GM10847 (cell line): Measurements from ENCODE around the gene ACAD10.

Experiments used
- POLR2A ChIP-seq: IDR thresholded peaks from 2 replicates; pipeline ENCODE4 v1.6.1; 2011; ENCODE audit not compliant: insufficient read length; ENCODE audit errors: extremely low read depth

The ACAD10 gene

DNA sequence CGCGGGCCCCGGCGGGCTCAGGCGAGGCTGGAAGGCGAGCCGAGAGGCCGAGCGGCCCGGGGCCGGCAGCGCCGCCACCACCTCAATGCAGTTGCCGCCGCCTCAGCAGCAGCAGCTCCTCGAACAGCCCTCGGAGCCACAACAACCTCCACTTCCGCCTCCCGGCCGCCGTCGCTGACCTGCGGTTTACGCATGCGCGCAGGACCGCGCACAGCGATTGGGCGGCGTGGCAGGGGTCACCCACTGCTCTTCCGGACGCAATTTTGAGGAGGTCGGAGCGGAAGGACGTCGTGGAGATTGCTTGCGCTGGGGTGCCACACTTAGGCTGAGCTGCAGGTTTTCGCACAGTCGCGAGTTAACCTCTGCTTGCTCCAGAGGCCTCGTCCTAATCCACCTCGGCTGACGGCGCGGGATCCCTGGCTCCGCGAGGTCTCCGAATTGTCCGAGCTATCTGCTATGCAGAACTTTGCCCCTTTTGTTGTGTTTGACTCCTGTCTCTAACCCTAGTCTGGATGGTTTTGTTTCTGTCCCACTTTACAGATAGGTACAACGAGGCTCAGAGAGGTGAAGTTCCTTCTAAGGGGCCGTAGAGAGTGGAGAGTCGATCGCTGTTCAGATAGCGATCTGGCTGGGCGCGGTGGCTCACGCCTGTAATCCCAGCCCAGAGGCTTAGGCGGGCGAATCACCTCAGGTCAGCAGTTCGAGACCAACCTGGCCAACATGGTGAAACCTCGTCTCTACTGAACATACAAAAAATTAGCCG lies at the start of gene ACAD10, which contains the start of gene BRAP:
Gene ACAD10 (plus strand): TSS at position 243 of the 763 bp plus-strand sequence. CDS start 6,657 bp downstream, outside the sequence.
Gene BRAP (minus strand): TSS at position 146 of the 763 bp plus-strand sequence. CDS start 164 bp downstream, outside the sequence.
- peak; percentile 92 for TF ChIP-seq POLR2A

- TF ChIP-seq POLR2A = no peak
Measured at GRCh38 chr12:111636209-111636945, 49.5 kb upstream of the ACAD10 start.

DNA sequence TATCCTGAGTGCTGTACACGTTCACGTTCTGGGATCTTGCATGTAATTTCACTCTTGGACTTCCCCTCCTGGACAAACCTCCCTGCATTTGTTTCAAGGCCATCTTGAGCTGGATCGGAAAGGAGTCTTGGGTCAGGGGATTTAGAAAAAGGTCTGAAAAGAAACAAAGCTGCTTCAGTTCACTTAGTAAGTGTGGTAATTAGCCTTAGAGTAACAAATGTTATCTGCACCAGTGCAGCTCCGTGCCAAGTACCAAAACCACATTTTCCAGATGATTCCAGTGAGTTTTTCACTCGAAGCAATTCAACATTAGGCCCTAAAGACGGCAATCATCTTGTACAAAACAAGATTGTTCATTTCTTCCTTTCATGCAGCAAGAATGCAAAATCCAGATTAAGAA lies 47.3 kb upstream of the ACAD10 start:
- no peak for TF ChIP-seq POLR2A

DNA sequence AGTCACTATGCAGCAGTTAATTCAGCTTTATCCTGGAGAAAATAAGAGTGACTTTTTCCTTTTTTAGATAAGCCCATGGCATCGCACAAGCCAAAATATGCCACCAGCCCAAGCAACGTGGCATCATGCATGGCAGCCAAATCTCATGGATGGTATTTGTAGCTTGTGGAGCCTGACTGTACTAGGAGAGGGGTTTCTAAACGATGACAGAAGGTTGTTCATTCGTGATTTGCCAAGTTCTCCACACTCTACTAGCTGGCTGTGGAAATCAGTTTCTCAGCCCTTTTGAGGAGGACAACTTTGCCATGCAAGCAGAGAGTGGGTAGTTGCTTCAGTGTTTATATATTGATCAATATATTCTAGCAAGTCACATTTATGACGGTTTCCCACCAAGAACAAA lies 45.3 kb upstream of the ACAD10 start:
- no peak for TF ChIP-seq POLR2A

DNA sequence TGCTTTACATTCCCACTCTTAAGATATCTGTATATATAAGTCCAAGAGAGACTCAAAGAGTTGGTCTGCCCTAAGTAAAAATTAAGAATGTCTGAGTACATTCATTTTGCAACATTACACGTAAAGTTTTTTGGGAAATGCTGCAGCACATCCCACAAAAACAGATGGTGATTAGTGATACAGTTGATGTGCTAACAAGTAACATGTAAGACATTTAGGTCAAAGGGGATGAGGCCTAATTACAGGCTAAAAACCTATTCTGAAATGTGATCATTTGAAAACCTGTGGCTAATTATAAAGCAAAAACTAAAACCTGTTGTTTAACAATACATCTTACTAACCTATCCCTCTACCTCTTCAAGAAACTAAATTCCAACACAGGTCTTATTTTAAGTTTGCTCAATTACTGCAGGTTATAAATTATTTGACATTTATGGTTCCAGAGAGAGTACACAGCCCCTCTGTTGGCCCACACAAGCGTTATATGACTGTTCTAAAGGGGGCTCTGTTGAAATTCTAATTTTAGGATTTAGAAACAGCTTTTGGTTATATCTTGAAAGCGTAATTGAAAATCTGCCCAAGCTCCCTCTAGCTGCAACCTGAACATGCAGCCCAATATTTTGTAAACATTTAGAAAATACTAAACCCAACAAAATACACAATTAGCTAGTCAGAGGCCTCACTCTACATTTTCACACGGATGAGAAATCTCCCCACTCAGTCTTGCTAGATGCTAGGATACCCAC lies 43.0 kb upstream of the ACAD10 start:
- TF ChIP-seq POLR2A = no peak

- TF ChIP-seq POLR2A = no peak
Measured at GRCh38 chr12:111643427-111643826, 42.4 kb upstream of the ACAD10 start.

GRCh38 chr12:111645433-111645832 lies 40.4 kb upstream of the ACAD10 start:
- no peak for TF ChIP-seq POLR2A

GRCh38 chr12:111650912-111651311 lies 34.9 kb upstream of the ACAD10 start:
- TF ChIP-seq POLR2A = no peak

DNA sequence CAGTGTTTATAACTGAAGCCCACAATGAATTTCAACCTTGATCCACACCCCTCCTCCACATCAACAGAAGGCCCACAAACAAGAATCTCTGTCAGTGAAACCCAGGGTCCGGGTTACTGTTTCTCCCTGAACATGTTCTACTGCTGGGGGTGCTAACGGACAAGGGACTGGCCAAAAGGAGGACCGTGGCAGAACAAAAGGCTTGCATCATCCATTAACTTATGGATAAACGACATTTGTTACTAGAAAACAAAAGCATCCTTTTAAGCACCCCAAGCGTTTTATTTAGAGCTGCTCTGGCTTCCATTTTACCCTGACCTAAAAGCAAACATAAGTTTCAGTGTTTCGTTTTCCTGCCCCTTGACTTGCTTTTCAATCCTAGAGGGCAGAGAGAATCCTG lies 32.3 kb upstream of the ACAD10 start:
- no peak for TF ChIP-seq POLR2A

GRCh38 chr12:111655356-111655755 lies 30.5 kb upstream of the ACAD10 start:
- no peak for TF ChIP-seq POLR2A

- TF ChIP-seq POLR2A = no peak
Measured at GRCh38 chr12:111656016-111656415, 29.8 kb upstream of the ACAD10 start.

GRCh38 chr12:111664499-111664898 lies 21.4 kb upstream of the ACAD10 start:
- no peak for TF ChIP-seq POLR2A

- no peak for TF ChIP-seq POLR2A
Measured at GRCh38 chr12:111664961-111665865, 20.6 kb upstream of the ACAD10 start.

- no peak for TF ChIP-seq POLR2A
Measured at GRCh38 chr12:111672822-111673381, 13.0 kb upstream of the ACAD10 start.

DNA sequence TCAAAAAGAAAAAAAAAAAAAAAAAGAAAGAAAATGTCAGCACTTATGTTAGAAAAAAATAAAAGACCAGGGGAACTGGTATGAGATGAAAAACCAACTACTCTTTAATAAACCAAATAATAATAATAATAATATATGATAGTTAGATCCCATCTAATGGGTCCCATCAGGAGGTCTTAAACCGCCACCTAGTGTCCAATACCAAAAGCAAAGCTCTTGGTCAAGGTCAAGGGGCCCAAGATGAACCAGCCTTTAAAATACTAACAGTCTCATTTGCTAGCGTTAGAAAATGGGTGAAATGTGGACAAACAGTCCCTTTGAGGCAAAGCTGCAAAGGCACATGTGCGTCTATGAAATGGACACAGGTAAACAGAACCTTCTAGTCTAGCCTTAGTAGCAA lies 12.3 kb upstream of the ACAD10 start:
- TF ChIP-seq POLR2A = no peak

- TF ChIP-seq POLR2A = no peak
Measured at GRCh38 chr12:111677186-111677585, 8.7 kb upstream of the ACAD10 start.
